Vein endothelial cell (primary cell): ENCODE results near the gene KBTBD4. TPM values are rescaled to one million over a fixed set of nuclear protein-coding genes. Genes with fewer than 3 reads are reported as not detected.

Experiments used
- small RNA-seq: library from RNA; depleted of rRNA; stranded (forward); fragments of <200 nt; gene quantifications from one replicate; pipeline ENCODE3, GENCODE V24; 2012
- total RNA-seq: library from RNA; depleted of rRNA; stranded (reverse); fragments of >200 nt; gene quantifications from 2 replicates; pipeline ENCODE4 v1.2.3, GENCODE V29; 2012

The KBTBD4 gene
- 27.4 and 29.6 TPM in 2 replicates for total RNA-seq

DNA sequence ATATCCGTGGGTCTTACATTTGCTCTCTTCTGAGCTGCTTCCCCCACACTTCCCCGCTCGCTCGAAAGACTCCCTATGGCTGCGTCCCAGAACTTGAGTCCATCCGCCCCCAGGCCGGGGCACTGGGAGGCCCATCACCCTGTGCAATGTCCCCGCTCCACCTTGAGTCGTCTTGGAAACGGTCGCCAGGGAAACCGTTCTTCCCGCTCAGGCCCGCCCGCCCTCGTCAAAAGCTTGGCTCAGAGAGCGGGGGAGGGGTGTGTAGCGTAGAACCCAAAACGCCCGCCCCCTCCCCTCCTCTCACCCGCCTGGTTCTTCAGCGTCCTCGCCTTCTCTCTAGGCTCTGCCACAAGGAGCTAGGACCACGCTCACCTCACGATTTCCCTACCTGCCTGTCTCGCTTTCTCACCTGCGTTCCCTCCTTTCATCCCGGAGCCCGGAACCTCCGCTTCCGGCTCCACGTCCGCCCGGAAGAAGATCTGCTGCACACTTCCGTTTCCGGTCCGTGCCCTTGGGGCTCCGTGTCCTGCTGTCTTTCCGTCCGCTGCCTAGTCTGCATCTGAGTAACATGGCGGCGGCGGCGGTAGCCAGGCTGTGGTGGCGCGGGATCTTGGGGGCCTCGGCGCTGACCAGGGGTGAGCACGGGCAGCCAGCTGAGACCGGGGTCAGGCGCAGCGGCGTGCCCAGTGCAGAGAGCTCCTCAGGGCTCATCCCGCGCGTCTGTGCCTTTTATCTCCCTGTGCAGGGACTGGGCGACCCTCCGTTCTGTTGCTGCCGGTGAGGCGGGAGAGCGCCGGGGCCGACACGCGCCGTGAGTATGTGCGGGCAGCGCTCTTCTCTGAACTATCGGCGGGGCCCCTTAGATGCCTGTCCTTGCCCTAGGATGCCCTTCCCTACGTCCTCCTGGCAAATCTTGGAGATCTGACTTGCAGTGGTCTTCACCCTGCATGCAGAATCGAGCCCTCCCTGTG lies at the start of gene KBTBD4, which contains the start of gene NDUFS3:
Gene KBTBD4, minus strand, starts transcription at position 447 of the 971 bp plus-strand sequence. Its CDS starts 19 bp downstream, at position 428.
Gene NDUFS3, plus strand, starts transcription at position 551 of the 971 bp plus-strand sequence. Its CDS starts 18 bp downstream, at position 569.

DNA sequence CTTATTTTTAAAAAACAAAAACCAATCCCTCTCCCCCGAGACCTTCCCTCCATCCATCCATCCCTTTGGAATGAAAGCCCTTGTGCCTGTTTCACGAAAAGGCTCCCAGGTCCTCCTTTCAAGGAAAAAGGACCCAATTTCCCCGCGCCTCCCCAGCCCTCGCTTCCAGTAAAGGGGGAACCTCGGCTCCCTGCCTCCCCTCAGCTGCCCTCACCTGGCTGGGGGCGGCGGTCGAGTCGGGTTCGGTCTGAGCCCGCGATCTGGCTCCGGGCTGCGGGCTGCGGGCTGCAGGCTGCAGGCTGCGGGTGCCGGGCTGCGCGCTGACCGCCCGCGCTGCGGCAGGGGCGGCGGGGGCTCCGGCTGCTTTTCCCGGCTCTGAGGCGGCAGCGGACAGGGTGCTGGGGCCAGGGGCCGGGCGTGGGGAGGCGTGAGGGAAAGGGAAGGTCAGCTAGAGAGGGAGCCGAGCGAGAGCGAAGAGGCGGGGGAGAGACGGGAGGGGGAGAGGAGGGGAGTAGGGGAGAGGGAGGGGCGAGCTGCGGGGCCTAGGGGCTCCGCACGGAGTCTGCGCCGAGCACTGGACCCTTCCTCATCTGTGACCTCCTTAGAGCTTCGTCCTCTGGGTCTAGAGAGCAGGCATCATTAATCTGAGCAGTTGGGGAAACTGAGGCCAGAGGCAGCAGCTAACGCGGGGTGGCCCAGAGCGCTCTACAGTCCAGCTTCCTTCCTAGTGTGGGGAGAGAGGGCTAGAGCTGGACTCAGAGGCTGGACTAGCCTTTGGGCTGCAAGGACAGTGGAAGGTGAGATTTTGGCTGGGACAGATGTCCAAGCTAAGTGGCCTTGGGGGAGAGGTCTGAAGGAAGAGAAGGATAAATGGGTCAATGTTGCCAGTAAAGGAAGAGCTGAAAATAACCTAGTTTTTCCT lies 15.4 kb upstream of the KBTBD4 start, which contains the start of gene C1QTNF4:
Gene C1QTNF4, minus strand, starts transcription at position 478 of the 922 bp plus-strand sequence. CDS start 3,601 bp downstream, outside the sequence.

DNA sequence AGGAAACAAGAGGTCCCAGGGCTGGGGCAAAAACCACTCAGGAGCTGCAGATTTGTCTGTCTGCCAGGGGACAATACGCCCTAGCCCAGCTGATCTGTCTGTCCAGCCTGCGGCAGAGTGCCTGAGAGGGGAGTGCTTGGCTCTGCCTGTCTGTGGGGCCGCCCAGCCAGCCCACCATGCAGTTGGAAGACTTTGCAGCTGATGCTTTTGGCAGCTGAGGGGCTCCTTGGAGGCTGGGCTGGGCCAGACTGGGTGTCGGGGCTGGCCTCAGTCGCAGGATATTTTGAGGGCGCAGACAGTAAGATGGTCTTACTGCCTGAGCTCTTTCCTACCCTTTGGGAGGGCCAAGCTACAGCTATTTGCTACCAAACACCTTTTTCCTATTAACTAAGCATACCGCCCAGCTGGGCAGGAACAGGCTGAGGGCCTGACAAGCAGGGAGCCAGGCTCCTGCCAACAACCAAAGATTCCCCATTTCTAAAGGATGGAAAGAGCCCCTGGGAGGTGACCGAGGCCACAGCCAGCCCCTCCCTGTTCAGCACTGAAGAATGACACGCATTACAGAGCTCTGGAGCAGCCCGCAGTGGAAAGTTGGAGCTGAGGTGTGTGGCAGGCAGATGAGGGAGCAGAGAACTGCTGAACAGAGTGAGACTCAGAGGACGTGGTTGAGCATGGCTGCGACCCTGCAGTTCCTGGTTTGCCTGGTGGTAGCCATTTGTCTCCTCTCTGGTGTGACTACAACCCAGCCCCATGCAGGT lies 7.5 kb upstream of the KBTBD4 start, which contains the start of gene FAM180B:
Gene FAM180B, plus strand, starts transcription at position 581 of the 758 bp plus-strand sequence. Its CDS starts 91 bp downstream, at position 672.

DNA sequence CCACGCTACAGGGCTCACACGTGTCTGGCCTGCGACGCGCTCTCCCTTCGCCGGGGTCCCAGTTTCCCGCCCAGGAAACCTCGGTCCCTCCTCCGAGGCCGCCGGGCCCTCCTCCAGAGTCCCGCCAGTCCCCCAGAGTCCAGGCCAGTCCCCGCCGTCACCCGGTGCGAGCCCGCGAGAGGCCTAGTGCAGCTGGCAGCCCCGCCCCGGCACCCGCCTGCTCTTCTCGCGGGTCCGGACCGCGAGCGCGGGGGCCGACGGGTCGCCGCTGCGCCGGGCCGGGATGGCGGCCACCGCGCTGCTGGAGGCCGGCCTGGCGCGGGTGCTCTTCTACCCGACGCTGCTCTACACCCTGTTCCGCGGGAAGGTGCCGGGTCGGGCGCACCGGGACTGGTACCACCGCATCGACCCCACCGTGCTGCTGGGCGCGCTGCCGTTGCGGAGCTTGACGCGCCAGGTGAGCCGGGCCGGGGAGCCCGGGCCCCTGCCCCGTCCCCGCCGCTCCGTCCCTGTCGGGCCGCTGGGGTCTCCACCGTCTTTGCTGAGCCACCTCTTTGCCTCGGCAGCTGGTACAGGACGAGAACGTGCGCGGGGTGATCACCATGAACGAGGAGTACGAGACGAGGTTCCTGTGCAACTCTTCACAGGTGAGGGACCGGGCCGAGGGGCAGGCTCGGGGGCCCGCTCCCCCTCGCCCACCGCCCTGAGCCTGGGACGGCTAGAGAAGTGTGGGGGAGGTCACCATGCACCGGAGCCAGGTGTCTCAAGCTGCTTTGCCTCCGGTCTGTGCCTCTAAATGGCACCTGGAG lies 13.2 kb downstream of the KBTBD4 start, which contains the start of gene PTPMT1:
Gene PTPMT1, plus strand, starts transcription at position 260 of the 809 bp plus-strand sequence. Its CDS starts 24 bp downstream, at position 284.

DNA sequence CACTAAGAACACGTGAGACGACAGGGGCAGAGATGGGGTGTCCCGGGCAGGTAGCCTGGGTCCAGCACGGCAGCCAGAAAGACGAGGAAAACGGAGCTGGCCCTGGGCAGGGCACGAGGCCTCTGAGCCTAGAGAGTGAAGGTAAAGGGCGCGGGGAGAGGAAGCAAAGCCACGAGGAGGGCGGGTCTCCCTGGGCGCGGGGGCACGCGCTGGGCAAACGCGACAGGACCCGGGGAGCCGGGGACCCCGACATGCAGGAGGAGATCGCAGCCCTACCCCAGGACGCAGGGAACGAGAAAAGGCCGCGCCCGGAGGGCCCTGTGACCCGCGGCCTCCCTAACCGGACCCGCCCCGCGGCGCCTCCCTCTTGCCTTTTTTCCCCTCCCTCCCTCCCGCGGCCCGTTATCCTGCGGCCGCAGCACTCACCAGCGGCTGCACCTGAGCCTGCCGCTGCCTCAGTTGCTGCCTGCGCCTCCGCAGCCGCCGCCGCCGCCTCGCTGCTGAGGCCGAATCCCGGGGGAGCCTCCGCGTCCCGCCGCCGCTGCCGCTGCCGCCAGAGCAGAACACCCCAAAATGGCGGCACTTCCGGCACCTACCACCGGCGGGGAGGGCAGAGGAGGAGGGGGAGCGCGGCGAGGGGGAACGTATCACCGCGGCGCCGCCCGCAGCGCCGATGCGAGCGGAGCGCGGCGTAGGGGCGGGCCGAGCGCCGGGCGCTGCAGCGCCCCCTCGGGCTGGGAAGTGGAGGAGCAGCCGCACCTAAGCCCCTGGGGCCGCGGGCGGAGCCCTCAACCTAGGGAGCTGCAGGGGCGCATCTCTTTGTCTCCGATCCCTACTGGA lies 26.0 kb downstream of the KBTBD4 start, which contains the start of gene CELF1:
Gene CELF1, minus strand, starts transcription at position 567 of the 840 bp plus-strand sequence. CDS start 53,609 bp downstream, outside the sequence.

Small RNA genes lying within 50 kb of the gene (small RNA-seq; reads per million reads assigned to genes)
- gene RN7SL652P (0.13 reads per million), gene RNU5E-10P (not detected)

Other genes with a start within 250 kb of the KBTBD4 start
- not detected in 2 replicates for gene MYBPC3, start 226.3 kb downstream of the KBTBD4 start, total RNA-seq
- gene SPI1, start 200.4 kb downstream of the KBTBD4 start, total RNA-seq, result under 0.01 TPM in 1 of 2 replicates, not detected in the other
- gene SLC39A13, start 170.4 kb downstream of the KBTBD4 start, total RNA-seq, result 63.6 and 80.4 TPM in 2 replicates
- gene PSMC3, start 152.5 kb downstream of the KBTBD4 start, total RNA-seq, result 160 and 189 TPM in 2 replicates
- gene RAPSN, start 129.8 kb downstream of the KBTBD4 start, total RNA-seq, result 0.29 and 0.33 TPM in 2 replicates
- 118 and 119 TPM in 2 replicates for gene CELF1, start 25.8 kb downstream of the KBTBD4 start, total RNA-seq
- 60.3 and 73.8 TPM in 2 replicates for gene PTPMT1, start 13.4 kb downstream of the KBTBD4 start, total RNA-seq
- 54.5 and 63.2 TPM in 2 replicates for gene NDUFS3, start 104 bp upstream of the KBTBD4 start, total RNA-seq
- not detected in 2 replicates for gene FAM180B, start 7.7 kb upstream of the KBTBD4 start, total RNA-seq
- 0.10 and 0.33 TPM in 2 replicates for gene C1QTNF4, start 15.4 kb upstream of the KBTBD4 start, total RNA-seq
- gene MTCH2, start 63.6 kb upstream of the KBTBD4 start, total RNA-seq, result 59.4 and 100 TPM in 2 replicates
- gene AGBL2, start 136.4 kb upstream of the KBTBD4 start, total RNA-seq, result 0.10 and 3.6 TPM in 2 replicates
- gene FNBP4, start 188.4 kb upstream of the KBTBD4 start, total RNA-seq, result 90.2 and 118 TPM in 2 replicates